Measurements from ENCODE around the gene AGXT2.
A peak's percentile ranks its signal among the peaks of the same experiment; 100 is the strongest.

AGXT2 gene

GRCh38 chr5:35047785-35048404, at the start of gene AGXT2:
AGXT2 (minus strand) TSS chr5:35047949; CDS start chr5:35047892, 57 bp downstream.
- Mint-ChIP-seq H3K9me3 (no peaks in the 10 kb centered on the region), H3K27ac (no peak within 1 kb of the TSS), H3K4me3 (no peak within 1 kb of the TSS), H3K4me1 (no peaks in the 10 kb centered on the region), H3K36me3 (no peaks in the 10 kb centered on the region)
- no peak for DNase-seq (ENCODE audit: low spot score in 2 of 2)
- no peak for ATAC-seq

GRCh38 chr5:35096932-35097331, 49.2 kb upstream of the AGXT2 start:
- Mint-ChIP-seq H3K9me3 (no peaks in the 10 kb centered on the region), H3K27ac (no peak overlapping the region), H3K4me1 (no peaks in the 10 kb centered on the region), H3K36me3 (no peaks in the 10 kb centered on the region), H3K4me3 (no peak overlapping the region)
- no peak for DNase-seq (ENCODE audit: low spot score in 2 of 2)
- ATAC-seq, result no peak

GRCh38 chr5:35096216-35096615, 48.5 kb upstream of the AGXT2 start:
- H3K4me1 Mint-ChIP-seq, result no peaks in the 10 kb centered on the region
- ATAC-seq, result no peak
- H3K36me3 Mint-ChIP-seq, result no peaks in the 10 kb centered on the region
- H3K4me3 Mint-ChIP-seq, result no peak overlapping the region
- DNase-seq (ENCODE audit: low spot score in 2 of 2), result no peak
- no peaks in the 10 kb centered on the region for H3K9me3 Mint-ChIP-seq
- no peak overlapping the region for H3K27ac Mint-ChIP-seq

- Mint-ChIP-seq H3K4me3 (no peak overlapping the region), H3K9me3 (no peaks in the 10 kb centered on the region), H3K27ac (no peak overlapping the region), H3K4me1 (no peaks in the 10 kb centered on the region), H3K36me3 (no peaks in the 10 kb centered on the region)
- ATAC-seq, result no peak
- no peak for DNase-seq (ENCODE audit: low spot score in 2 of 2)
These were observed 47.6 kb upstream of the AGXT2 start for GRCh38 chr5:35095366-35095765.

GRCh38 chr5:35094948-35095347, 47.2 kb upstream of the AGXT2 start:
- DNase-seq (ENCODE audit: low spot score in 2 of 2) (no peak), ATAC-seq (no peak)
- Mint-ChIP-seq H3K9me3 (no peaks in the 10 kb centered on the region), H3K4me1 (no peaks in the 10 kb centered on the region), H3K4me3 (no peak overlapping the region), H3K36me3 (no peaks in the 10 kb centered on the region), H3K27ac (no peak overlapping the region)

GRCh38 chr5:35092703-35093102, 45.0 kb upstream of the AGXT2 start:
- no peak overlapping the region for H3K27ac Mint-ChIP-seq
- H3K36me3 Mint-ChIP-seq, result no peaks in the 10 kb centered on the region
- H3K4me3 Mint-ChIP-seq, result no peak overlapping the region
- H3K4me1 Mint-ChIP-seq, result no peaks in the 10 kb centered on the region
- H3K9me3 Mint-ChIP-seq, result no peaks in the 10 kb centered on the region
- ATAC-seq, result no peak
- DNase-seq (ENCODE audit: low spot score in 2 of 2), result no peak

- no peak for ATAC-seq
These were observed 44.0 kb upstream of the AGXT2 start for GRCh38 chr5:35091704-35092103.

GRCh38 chr5:35089334-35090314, 41.9 kb upstream of the AGXT2 start:
- DNase-seq (ENCODE audit: low spot score in 2 of 2) (peak; percentile 11 to 64), ATAC-seq (no peak)
- Mint-ChIP-seq H3K4me3 (no peak overlapping the region), H3K36me3 (no peaks in the 10 kb centered on the region), H3K9me3 (no peaks in the 10 kb centered on the region), H3K27ac (no peak overlapping the region), H3K4me1 (no peaks in the 10 kb centered on the region)

More at GRCh38 chr5:35091704-35092103, 44.0 kb upstream of the AGXT2 start:
- Mint-ChIP-seq H3K9me3 (no peaks in the 10 kb centered on the region), H3K36me3 (no peaks in the 10 kb centered on the region), H3K4me1 (no peaks in the 10 kb centered on the region), H3K27ac (no peak overlapping the region), H3K4me3 (no peak overlapping the region)
- DNase-seq (ENCODE audit: low spot score in 2 of 2), result no peak

- no peak for ATAC-seq
- H3K36me3 Mint-ChIP-seq, result no peaks in the 10 kb centered on the region
- H3K9me3 Mint-ChIP-seq, result no peaks in the 10 kb centered on the region
- no peaks in the 10 kb centered on the region for H3K4me1 Mint-ChIP-seq
- no peak overlapping the region for H3K4me3 Mint-ChIP-seq
- no peak overlapping the region for H3K27ac Mint-ChIP-seq
- no peak for DNase-seq (ENCODE audit: low spot score in 2 of 2)
These were observed 40.2 kb upstream of the AGXT2 start for GRCh38 chr5:35087991-35088390.

- ATAC-seq, result no peak
These were observed 35.4 kb upstream of the AGXT2 start for GRCh38 chr5:35083150-35083549.

GRCh38 chr5:35082530-35082929, 34.8 kb upstream of the AGXT2 start:
- ATAC-seq (no peak), DNase-seq (ENCODE audit: low spot score in 2 of 2) (no peak)
- H3K36me3 Mint-ChIP-seq, result no peaks in the 10 kb centered on the region
- H3K27ac Mint-ChIP-seq, result no peak overlapping the region
- no peaks in the 10 kb centered on the region for H3K9me3 Mint-ChIP-seq
- no peak overlapping the region for H3K4me3 Mint-ChIP-seq
- no peaks in the 10 kb centered on the region for H3K4me1 Mint-ChIP-seq

More at GRCh38 chr5:35083150-35083549, 35.4 kb upstream of the AGXT2 start:
- no peaks in the 10 kb centered on the region for H3K4me1 Mint-ChIP-seq
- no peak overlapping the region for H3K27ac Mint-ChIP-seq
- DNase-seq (ENCODE audit: low spot score in 2 of 2), result no peak
- H3K4me3 Mint-ChIP-seq, result no peak overlapping the region
- H3K36me3 Mint-ChIP-seq, result no peaks in the 10 kb centered on the region
- H3K9me3 Mint-ChIP-seq, result no peaks in the 10 kb centered on the region

GRCh38 chr5:35081134-35081533, 33.4 kb upstream of the AGXT2 start:
- no peak for DNase-seq (ENCODE audit: low spot score in 2 of 2)
- H3K36me3 Mint-ChIP-seq, result no peaks in the 10 kb centered on the region
- no peak overlapping the region for H3K4me3 Mint-ChIP-seq

GRCh38 chr5:35073160-35073559, 25.4 kb upstream of the AGXT2 start:
- Mint-ChIP-seq H3K9me3 (no peaks in the 10 kb centered on the region), H3K4me3 (no peak overlapping the region), H3K27ac (no peak overlapping the region), H3K36me3 (no peaks in the 10 kb centered on the region), H3K4me1 (no peaks in the 10 kb centered on the region)
- ATAC-seq (no peak), DNase-seq (ENCODE audit: low spot score in 2 of 2) (no peak)

More at GRCh38 chr5:35081134-35081533, 33.4 kb upstream of the AGXT2 start:
- Mint-ChIP-seq H3K27ac (no peak overlapping the region), H3K9me3 (no peaks in the 10 kb centered on the region), H3K4me1 (no peaks in the 10 kb centered on the region)
- ATAC-seq, result no peak

- no peaks in the 10 kb centered on the region for H3K9me3 Mint-ChIP-seq
- H3K27ac Mint-ChIP-seq, result no peak overlapping the region
- no peak for ATAC-seq
- H3K36me3 Mint-ChIP-seq, result no peaks in the 10 kb centered on the region
- H3K4me1 Mint-ChIP-seq, result no peaks in the 10 kb centered on the region
- no peak for DNase-seq (ENCODE audit: low spot score in 2 of 2)
- no peak overlapping the region for H3K4me3 Mint-ChIP-seq
These were observed 21.4 kb upstream of the AGXT2 start for GRCh38 chr5:35069188-35069587.

- no peak for ATAC-seq
- Mint-ChIP-seq H3K27ac (no peak overlapping the region), H3K4me3 (no peak overlapping the region), H3K36me3 (no peaks in the 10 kb centered on the region), H3K9me3 (no peaks in the 10 kb centered on the region), H3K4me1 (no peaks in the 10 kb centered on the region)
- no peak for DNase-seq (ENCODE audit: low spot score in 2 of 2)
These were observed 20.2 kb upstream of the AGXT2 start for GRCh38 chr5:35067985-35068384.

GRCh38 chr5:35066260-35066795, 18.6 kb upstream of the AGXT2 start:
- H3K4me3 Mint-ChIP-seq, result no peak overlapping the region
- no peak for DNase-seq (ENCODE audit: low spot score in 2 of 2)
- H3K9me3 Mint-ChIP-seq, result no peaks in the 10 kb centered on the region
- H3K27ac Mint-ChIP-seq, result no peak overlapping the region
- no peak for ATAC-seq
- no peaks in the 10 kb centered on the region for H3K4me1 Mint-ChIP-seq
- no peaks in the 10 kb centered on the region for H3K36me3 Mint-ChIP-seq

Data from stimulated activated effector memory CD8-positive, alpha-beta T cell treated with anti-CD3 and anti-CD28 coated beads, Interleukin-12 subunit alpha, Interleukin-12 subunit beta, amount 100 ng/mL, for 72 hours (primary cell).